ENCODE results near the gene LYSMD1.
A peak's percentile ranks its signal among the peaks of the same experiment; 100 is the strongest.
"Not testable (repeated sequence)": the region's sequence is repeated elsewhere in the genome, so short reads cannot be mapped to it uniquely, and the experiment has no call there.

Gene LYSMD1, protein sequence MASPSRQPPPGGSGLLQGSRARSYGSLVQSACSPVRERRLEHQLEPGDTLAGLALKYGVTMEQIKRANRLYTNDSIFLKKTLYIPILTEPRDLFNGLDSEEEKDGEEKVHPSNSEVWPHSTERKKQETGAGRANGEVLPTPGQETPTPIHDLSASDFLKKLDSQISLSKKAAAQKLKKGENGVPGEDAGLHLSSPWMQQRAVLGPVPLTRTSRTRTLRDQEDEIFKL

DNA sequence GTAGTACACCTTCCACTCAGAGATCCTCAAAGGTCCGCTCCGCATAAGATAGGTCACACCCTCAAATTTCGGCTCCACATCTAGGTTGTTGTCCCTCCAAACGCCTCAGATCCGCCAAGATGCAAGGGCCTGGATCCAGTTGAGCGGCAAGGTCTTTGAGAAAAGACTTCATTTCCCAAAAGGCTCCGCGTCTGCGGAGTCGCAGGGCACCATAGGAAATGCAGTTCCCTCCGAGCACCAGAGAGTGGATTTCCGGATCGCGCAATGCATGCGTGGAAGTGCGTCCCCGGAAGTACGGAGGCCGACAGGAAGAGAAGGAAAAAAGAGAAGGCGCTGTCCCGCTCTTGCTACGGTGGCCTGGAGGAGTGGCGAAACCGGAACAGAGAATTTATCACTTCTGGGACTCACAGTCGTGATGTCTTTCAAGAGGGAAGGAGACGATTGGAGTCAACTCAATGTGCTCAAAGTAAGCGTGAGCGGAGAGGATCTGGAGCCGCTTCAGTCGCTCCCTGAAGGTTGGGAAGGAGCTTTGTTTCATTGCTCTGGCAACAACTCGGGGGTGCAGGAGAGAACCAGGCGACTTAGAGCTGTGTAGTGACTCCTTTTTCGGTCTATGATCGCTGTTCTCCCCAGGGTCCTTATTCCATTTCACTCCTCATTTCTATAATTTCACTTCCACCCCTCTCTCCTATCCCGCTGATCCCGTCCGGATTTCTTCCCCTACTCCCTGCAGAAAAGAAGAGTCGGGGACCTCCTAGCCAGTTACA lies at the start of gene LYSMD1, which contains the start of gene SCNM1:
LYSMD1 (minus strand) TSS at position 165 of the 767 bp plus-strand sequence. CDS start 644 bp downstream, outside the sequence.
SCNM1 (plus strand) TSS at position 407 of the 767 bp plus-strand sequence; CDS start at position 416, 9 bp downstream.
- no peak for TF ChIP-seq EZH2 (IDR thresholded peaks at IDR 0.05)
- peak; percentile 96 for TF ChIP-seq FOXP2 (optimal IDR thresholded peaks at IDR 0.05; ENCODE audit: control extremely low read depth, extremely low read length, insufficient read depth)
- peak; percentile 88 for TF ChIP-seq POLR2AphosphoS5 (IDR thresholded peaks at IDR 0.05; ENCODE audit: borderline replicate concordance, low read depth, low read length)
- H3K9ac ChIP-seq (ENCODE audit: insufficient read length), result peak within 1 kb of the TSS; percentile 91
- peak; percentile 98 for DNase-seq (ENCODE audit: low read depth, low spot score)
- peaks cover 20% of the 10 kb centered on the region for H3K36me3 ChIP-seq (ENCODE audit: insufficient read depth, low read length)
- peak within 1 kb of the TSS; percentile 79 for H3K27ac ChIP-seq
- peak within 1 kb of the TSS; percentile 87 for H3K4me3 ChIP-seq
- H3K9me3 ChIP-seq (ENCODE audit: low read depth, low read length), result no peaks in the 10 kb centered on the region

DNA sequence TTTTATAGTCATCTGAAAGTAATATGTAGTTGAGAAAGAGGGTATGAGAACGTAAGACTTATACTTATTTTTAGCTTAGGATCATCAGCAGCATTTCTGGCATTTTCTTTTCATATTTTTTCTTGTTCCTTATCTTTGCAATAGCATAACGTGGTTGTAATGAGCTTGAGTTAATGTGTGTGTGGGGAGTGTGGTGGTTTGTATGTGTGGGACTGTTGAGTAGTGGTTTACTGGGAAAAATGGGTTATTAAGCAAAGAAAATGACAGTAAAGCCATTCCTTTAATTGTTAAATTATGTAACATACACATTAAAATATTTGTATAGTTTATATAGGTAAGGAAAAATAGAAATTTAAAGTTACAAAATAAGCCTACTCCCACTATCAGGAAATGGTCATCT lies 47.9 kb upstream of the LYSMD1 start:
- H3K4me3 ChIP-seq, result no peak overlapping the region
- no peak overlapping the region for H3K27ac ChIP-seq
- peaks cover 50% of the 10 kb centered on the region for H3K36me3 ChIP-seq (ENCODE audit: insufficient read depth, low read length)
- no peak overlapping the region for H3K9ac ChIP-seq (ENCODE audit: insufficient read length)
- DNase-seq (ENCODE audit: low read depth, low spot score), result no peak
- no peak for TF ChIP-seq EZH2 (IDR thresholded peaks at IDR 0.05)
- TF ChIP-seq POLR2AphosphoS5 (IDR thresholded peaks at IDR 0.05; ENCODE audit: borderline replicate concordance, low read depth, low read length), result no peak
- no peak for TF ChIP-seq FOXP2 (optimal IDR thresholded peaks at IDR 0.05; ENCODE audit: control extremely low read depth, extremely low read length, insufficient read depth)
- H3K9me3 ChIP-seq (ENCODE audit: low read depth, low read length), result no peaks in the 10 kb centered on the region

DNA sequence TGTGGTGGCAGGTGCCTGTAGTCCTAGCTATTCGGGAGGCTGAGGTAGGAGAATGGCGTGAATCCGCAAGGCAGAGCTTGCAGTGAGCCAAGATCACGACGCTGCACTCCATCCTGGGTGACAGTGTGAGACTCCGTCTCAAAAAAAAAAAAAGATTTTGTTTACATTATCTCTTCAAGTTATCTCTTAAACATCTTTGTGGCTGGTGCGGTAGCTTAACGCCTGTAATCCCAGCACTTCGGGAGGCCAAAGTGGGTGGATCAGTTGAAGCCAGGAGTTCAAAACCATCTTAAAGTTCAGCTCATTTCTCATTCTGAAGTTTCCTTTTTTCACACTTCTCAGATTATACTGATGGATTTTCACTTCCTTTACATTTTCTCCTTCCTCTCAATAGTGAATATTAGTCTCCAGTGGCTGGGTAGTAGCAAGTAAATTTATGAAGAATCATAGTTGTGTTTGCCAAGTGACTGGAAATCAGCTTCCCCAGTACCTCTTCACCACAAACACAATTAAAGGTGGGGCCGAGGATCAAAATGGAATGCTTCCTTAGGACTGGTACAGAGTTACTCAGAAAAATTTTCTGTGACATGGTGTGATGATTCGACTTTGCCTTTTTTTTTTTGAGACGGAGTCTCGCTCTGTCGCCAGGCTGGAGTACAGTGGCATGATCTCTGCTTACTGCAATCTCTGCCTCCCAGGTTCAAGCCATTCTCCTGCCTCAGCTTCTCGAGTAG lies 46.4 kb upstream of the LYSMD1 start:
- DNase-seq (ENCODE audit: low read depth, low spot score), result no peak
- H3K9me3 ChIP-seq (ENCODE audit: low read depth, low read length), result no peaks in the 10 kb centered on the region
- no peak overlapping the region for H3K9ac ChIP-seq (ENCODE audit: insufficient read length)
- H3K4me3 ChIP-seq, result no peak overlapping the region
- peaks cover 55% of the 10 kb centered on the region for H3K36me3 ChIP-seq (ENCODE audit: insufficient read depth, low read length)
- TF ChIP-seq POLR2AphosphoS5 (IDR thresholded peaks at IDR 0.05; ENCODE audit: borderline replicate concordance, low read depth, low read length) (no peak), FOXP2 (optimal IDR thresholded peaks at IDR 0.05; ENCODE audit: control extremely low read depth, extremely low read length, insufficient read depth) (no peak), EZH2 (IDR thresholded peaks at IDR 0.05) (no peak)
- H3K27ac ChIP-seq, result no peak overlapping the region

DNA sequence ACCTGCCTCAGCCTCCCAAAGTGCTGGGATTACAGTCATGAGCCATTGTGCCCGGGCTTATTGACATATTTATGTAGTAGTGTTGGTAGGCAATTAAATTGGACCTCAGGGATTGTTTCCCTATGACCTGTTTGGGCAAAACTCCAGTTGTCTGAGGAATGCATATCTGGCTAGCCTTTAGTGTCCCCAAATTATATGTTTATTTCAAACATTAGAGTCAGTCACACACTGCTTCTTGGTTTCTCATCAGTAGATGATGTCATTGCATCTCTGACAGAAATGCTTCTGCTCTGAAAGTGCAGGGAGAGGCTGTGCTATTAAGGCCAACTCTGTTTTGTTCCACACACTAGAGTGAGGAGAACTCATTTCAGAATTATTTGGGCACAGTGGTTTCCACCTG lies 45.1 kb upstream of the LYSMD1 start:
- Histone ChIP-seq H3K9ac (ENCODE audit: insufficient read length) (no peak overlapping the region), H3K36me3 (ENCODE audit: insufficient read depth, low read length) (peaks cover 66% of the 10 kb centered on the region), H3K27ac (0 out of 2 replicates have a peak overlapping the region, but pooled peaks have one; percentile 21), H3K9me3 (ENCODE audit: low read depth, low read length) (no peaks in the 10 kb centered on the region), H3K4me3 (no peak overlapping the region)
- DNase-seq (ENCODE audit: low read depth, low spot score), result no peak
- TF ChIP-seq POLR2AphosphoS5 (IDR thresholded peaks at IDR 0.05; ENCODE audit: borderline replicate concordance, low read depth, low read length), result no peak
- no peak for TF ChIP-seq FOXP2 (optimal IDR thresholded peaks at IDR 0.05; ENCODE audit: control extremely low read depth, extremely low read length, insufficient read depth)
- no peak for TF ChIP-seq EZH2 (IDR thresholded peaks at IDR 0.05)

DNA sequence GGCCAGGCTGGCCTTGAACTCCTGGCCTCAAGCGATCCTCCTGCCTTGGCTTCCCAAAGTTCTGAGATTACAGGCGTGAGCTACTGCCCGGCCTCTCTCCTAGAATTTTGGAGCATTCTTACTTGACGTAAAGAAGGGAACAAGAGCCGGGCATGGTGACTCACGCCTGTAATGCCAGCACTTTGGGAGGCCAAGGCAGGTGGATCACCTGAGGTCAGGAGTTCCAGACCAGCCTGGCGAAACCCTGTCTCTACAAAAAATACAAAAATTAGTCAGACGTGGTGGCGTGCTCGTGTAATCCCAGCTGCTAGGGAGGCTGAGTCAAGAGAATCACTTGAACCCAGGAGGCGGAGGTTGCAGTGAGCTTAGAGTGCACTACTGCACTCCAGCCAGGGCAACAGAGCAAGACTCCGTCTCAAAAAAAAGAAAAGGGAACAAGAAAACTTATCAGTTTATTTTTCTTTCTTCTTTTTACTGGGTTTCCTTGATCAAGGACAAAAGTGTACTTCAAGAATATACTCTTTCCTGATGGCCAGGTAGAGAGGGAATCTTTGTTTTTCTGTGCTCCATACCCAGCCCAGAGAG lies 39.8 kb upstream of the LYSMD1 start:
- H3K9ac ChIP-seq (ENCODE audit: insufficient read length); H3K9me3 ChIP-seq (ENCODE audit: low read depth, low read length); H3K4me3 ChIP-seq; H3K27ac ChIP-seq; DNase-seq (ENCODE audit: low read depth, low spot score): not testable (repeated sequence)
- H3K36me3 ChIP-seq (ENCODE audit: insufficient read depth, low read length), result peaks cover 68% of the 10 kb centered on the region

DNA sequence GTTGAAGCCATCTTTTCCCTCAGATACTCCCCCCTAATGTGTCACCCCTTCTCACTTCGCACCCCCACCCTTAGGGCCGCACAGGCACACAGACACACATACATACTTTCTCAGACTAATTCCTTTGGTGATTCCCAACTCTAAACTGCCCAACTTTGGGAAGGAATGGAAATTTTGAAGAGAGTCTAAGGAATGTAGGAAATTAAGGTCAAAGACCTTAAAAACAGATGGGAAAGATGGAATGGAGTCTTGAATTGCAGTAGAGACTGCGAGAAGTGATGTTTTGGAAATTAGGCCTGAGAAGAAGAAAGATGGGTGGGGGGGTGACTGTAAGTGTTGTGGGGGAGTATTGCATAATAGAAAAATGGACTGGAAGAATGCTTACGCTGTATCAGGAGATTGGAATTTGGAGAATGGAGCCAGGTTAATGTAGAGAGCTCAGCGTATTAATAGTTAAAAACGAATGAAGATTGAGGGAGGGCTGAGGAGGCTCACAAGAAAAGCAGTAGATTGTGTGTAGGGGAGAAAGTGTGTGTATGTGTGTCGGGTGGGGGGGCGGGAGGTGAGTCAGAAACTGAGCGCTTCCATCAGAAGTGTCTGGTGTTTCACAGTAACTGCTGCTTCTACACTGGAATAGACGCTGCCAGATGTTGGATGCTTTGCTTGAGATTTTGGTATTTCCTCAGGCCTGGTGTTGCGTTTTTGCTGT lies 34.3 kb upstream of the LYSMD1 start:
- H3K27ac ChIP-seq, result 0 out of 2 replicates have a peak overlapping the region, but pooled peaks have one; percentile 87

DNA sequence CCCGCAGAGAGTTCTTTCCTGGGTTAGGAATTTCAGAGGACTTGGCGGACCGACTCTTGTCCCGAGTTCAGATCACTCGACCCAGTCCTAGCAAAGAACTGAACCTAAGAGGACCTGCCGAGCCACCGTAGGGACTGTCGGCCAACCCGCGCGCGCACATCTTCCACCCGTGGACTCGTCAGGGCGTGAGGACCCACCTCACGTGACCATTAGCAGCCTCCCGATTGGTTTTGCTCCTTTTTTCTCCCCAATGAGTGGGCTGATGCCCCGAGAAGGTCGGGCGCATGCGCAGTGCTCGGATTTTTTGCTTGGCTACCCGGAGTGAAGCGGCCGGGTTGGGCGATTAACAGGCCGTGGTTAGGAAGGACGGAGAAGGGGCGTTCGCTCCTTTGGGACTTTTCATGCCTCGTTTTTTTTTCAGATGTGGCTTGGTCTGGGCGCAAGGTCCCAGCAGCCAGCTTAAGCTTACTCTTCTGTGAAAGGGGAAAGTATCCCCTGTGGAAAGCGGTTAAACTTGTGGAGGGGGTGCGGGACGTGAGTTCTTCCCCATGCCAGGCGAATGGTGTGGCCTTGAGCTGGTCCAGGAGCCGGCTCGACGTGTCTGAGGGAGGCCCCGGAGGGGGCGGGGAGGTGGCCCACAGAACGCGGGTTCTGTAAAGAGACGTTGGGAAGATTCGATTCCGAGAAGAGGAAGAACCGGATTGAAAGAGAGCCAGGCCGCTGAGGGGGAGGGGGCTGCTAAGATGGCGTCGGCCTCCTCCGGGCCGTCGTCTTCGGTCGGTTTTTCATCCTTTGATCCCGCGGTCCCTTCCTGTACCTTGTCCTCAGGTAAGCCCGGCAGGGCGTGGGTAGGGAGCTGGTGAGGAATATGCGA lies 32.8 kb upstream of the LYSMD1 start, which contains the start of gene PIP5K1A:
PIP5K1A (plus strand) TSS at position 299 of the 874 bp plus-strand sequence; CDS start at position 744, 445 bp downstream.
- peak within 1 kb of the TSS; percentile 100 for H3K4me3 ChIP-seq
- DNase-seq (ENCODE audit: low read depth, low spot score), result peak; percentile 92
- H3K27ac ChIP-seq, result peak within 1 kb of the TSS; percentile 87
- TF ChIP-seq POLR2AphosphoS5 (IDR thresholded peaks at IDR 0.05; ENCODE audit: borderline replicate concordance, low read depth, low read length), result peak; percentile 89
- TF ChIP-seq EZH2 (IDR thresholded peaks at IDR 0.05), result no peak
- peak within 1 kb of the TSS; percentile 97 for H3K9ac ChIP-seq (ENCODE audit: insufficient read length)
- no peaks in the 10 kb centered on the region for H3K9me3 ChIP-seq (ENCODE audit: low read depth, low read length)
- H3K36me3 ChIP-seq (ENCODE audit: insufficient read depth, low read length), result peaks cover 17% of the 10 kb centered on the region

More for the DNA sequence above, 34.3 kb upstream of the LYSMD1 start:
- peaks cover 27% of the 10 kb centered on the region for H3K36me3 ChIP-seq (ENCODE audit: insufficient read depth, low read length)
- H3K9me3 ChIP-seq (ENCODE audit: low read depth, low read length), result no peaks in the 10 kb centered on the region
- TF ChIP-seq EZH2 (IDR thresholded peaks at IDR 0.05) (no peak), FOXP2 (optimal IDR thresholded peaks at IDR 0.05; ENCODE audit: control extremely low read depth, extremely low read length, insufficient read depth) (no peak), POLR2AphosphoS5 (IDR thresholded peaks at IDR 0.05; ENCODE audit: borderline replicate concordance, low read depth, low read length) (no peak)
- H3K4me3 ChIP-seq, result peak overlapping the region; percentile 100
- DNase-seq (ENCODE audit: low read depth, low spot score), result no peak
- peak overlapping the region; percentile 97 for H3K9ac ChIP-seq (ENCODE audit: insufficient read length)

Data from SK-N-MC (cell line).